Thyroid gland (tissue), 4 donors: ENCODE data around the gene LSG1.
"Not testable (repeated sequence)": the region's sequence is repeated elsewhere in the genome, so short reads cannot be mapped to it uniquely, and the experiment has no call there.

Experiments used
- CTCF ChIP-seq, 6 experiments: fragments of 200-600 bp in 3 of 6; fragments of 450-650 bp in 3 of 6; sonication (generic) in 3 of 6; IDR thresholded peaks; one replicate each; pipeline ENCODE4 v1.5.1; 2016 to 2019; ENCODE audit warnings: antibody characterized with exemption in 6 of 6, mild to moderate bottlenecking in 2 of 6, inconsistent platforms in 1 of 6, moderate library complexity in 1 of 6
- POLR2A ChIP-seq, 2 donors: fragments of 450-650 bp; IDR thresholded peaks; one replicate each; pipeline ENCODE4 v1.6.1; 2017; ENCODE audit warnings: antibody characterized with exemption in 2 of 2, mild to moderate bottlenecking in 2 of 2, moderate library complexity in 1 of 2

- TF ChIP-seq POLR2A, CTCF (IDR thresholded peaks at IDR 0.05): not testable (repeated sequence)
Measured at GRCh38 chr3:194605314-194605713, 66.7 kb downstream of the LSG1 start.
